Keratinocyte (primary cell): ENCODE results near the gene TNXB.
"Not testable (repeated sequence)": the region's sequence is repeated elsewhere in the genome, so short reads cannot be mapped to it uniquely, and the experiment has no call there.

Source experiments
- EZH2 ChIP-seq: IDR thresholded peaks from one replicate; pipeline ENCODE4 v1.6.1; 2012; ENCODE audit warnings: inconsistent platforms, mild to moderate bottlenecking, low read length, moderate library complexity
- TF ChIP-seq, protein P1 (sequence below), 3 experiments: IDR thresholded peaks in 1 of 3; conservative IDR thresholded peaks in 1 of 3; optimal IDR thresholded peaks in 1 of 3; 2 replicates in 2 of 3; 3 replicates in 1 of 3; pipeline versions ENCODE3 to v1.5.1; 2011; ENCODE audit warnings: low read length in 3 of 3, mild to moderate bottlenecking in 3 of 3, moderate library complexity in 2 of 3, control low read depth in 1 of 3, inconsistent platforms in 1 of 3; ENCODE audit not compliant: insufficient read depth in 2 of 3; ENCODE audit errors: extremely low read depth in 1 of 3

DNA sequence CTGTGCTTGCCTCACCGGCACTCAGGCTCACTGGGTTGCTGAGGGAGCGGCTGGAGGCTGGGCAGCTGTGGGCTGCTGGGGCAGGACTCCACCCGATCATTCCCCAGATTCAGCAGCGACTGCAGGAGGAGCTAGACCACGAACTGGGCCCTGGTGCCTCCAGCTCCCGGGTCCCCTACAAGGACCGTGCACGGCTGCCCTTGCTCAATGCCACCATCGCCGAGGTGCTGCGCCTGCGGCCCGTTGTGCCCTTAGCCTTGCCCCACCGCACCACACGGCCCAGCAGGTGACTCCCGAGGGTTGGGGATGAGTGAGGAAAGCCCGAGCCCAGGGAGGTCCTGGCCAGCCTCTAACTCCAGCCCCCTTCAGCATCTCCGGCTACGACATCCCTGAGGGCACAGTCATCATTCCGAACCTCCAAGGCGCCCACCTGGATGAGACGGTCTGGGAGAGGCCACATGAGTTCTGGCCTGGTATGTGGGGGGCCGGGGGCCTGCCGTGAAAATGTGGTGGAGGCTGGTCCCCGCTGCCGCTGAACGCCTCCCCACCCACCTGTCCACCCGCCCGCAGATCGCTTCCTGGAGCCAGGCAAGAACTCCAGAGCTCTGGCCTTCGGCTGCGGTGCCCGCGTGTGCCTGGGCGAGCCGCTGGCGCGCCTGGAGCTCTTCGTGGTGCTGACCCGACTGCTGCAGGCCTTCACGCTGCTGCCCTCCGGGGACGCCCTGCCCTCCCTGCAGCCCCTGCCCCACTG is 68.7 kb downstream of the TNXB start:
- TF ChIP-seq, protein P1, sequence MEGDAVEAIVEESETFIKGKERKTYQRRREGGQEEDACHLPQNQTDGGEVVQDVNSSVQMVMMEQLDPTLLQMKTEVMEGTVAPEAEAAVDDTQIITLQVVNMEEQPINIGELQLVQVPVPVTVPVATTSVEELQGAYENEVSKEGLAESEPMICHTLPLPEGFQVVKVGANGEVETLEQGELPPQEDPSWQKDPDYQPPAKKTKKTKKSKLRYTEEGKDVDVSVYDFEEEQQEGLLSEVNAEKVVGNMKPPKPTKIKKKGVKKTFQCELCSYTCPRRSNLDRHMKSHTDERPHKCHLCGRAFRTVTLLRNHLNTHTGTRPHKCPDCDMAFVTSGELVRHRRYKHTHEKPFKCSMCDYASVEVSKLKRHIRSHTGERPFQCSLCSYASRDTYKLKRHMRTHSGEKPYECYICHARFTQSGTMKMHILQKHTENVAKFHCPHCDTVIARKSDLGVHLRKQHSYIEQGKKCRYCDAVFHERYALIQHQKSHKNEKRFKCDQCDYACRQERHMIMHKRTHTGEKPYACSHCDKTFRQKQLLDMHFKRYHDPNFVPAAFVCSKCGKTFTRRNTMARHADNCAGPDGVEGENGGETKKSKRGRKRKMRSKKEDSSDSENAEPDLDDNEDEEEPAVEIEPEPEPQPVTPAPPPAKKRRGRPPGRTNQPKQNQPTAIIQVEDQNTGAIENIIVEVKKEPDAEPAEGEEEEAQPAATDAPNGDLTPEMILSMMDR (optimal IDR thresholded peaks at IDR 0.05 in 1 of 3, IDR thresholded peaks at IDR 0.05 in 1 of 3, conservative IDR thresholded peaks at IDR 0.05 in 1 of 3; ENCODE audit: extremely low read depth in 1 of 3, insufficient read depth in 2 of 3, low read length in 3 of 3): not testable (repeated sequence)
- TF ChIP-seq EZH2: not testable (repeated sequence)
